HepG2 (cell line): ENCODE data around the gene SLIT3.

Experiments
- FOXP1 ChIP-seq, 2 experiments: fragments of 450-650 bp in 1 of 2; IDR thresholded peaks; 2 replicates each; pipeline ENCODE4 v1.6.1; 2017 to 2018; ENCODE audit warnings: antibody characterized with exemption in 1 of 2
- JDP2 ChIP-seq: sonication (generic); formaldehyde crosslinking; IDR thresholded peaks from 2 replicates; pipeline ENCODE4 v1.8.1; 2022; ENCODE audit warnings: missing genetic modification reagents, borderline replicate concordance
- POLR2A ChIP-seq, 2 experiments: IDR thresholded peaks; 2 replicates each; pipeline ENCODE4 v1.6.1; 2011; ENCODE audit warnings: low read depth in 2 of 2, low read length in 2 of 2, mild to moderate bottlenecking in 1 of 2, moderate library complexity in 1 of 2; ENCODE audit not compliant: insufficient read depth in 1 of 2
- RBM39 ChIP-seq: fragments of 200-400 bp; formaldehyde crosslinking; IDR thresholded peaks from one replicate; pipeline ENCODE4 v1.6.1; 2018; ENCODE audit warnings: antibody characterized with exemption, mild to moderate bottlenecking, low read depth, low read length; ENCODE audit not compliant: poor library complexity, severe bottlenecking
- SMAD1 ChIP-seq: sonication (generic); formaldehyde crosslinking; IDR thresholded peaks from 2 replicates; pipeline ENCODE4 v1.4.0; 2020; ENCODE audit warnings: missing genetic modification reagents, low read depth, mild to moderate bottlenecking, borderline replicate concordance
- SP1 ChIP-seq, 2 experiments: fragments of 450-650 bp in 1 of 2; sonication (generic) in 1 of 2; formaldehyde crosslinking in 1 of 2; IDR thresholded peaks; 2 replicates each; pipeline versions ENCODE4 v1.4.0 to v1.6.1; 2016 to 2020; ENCODE audit warnings: missing genetic modification reagents in 1 of 2
- ZFP36 ChIP-seq: fragments of 150-350 bp; IDR thresholded peaks from 2 replicates; pipeline ENCODE4 v1.6.1; 2018; ENCODE audit warnings: borderline replicate concordance, low read length, low read depth; ENCODE audit not compliant: partially characterized antibody
- ZNF143 ChIP-seq: sonication (generic); formaldehyde crosslinking; IDR thresholded peaks from 2 replicates; pipeline ENCODE4 v1.4.0; 2020; ENCODE audit warnings: missing genetic modification reagents
- ZNF333 ChIP-seq: sonication (generic); formaldehyde crosslinking; IDR thresholded peaks from 2 replicates; pipeline ENCODE4 v1.4.0; 2020; ENCODE audit warnings: mild to moderate bottlenecking, missing genetic modification reagents, borderline replicate concordance
- TF ChIP-seq, protein P1 (sequence below): sonication (generic); formaldehyde crosslinking; IDR thresholded peaks from 2 replicates; pipeline ENCODE4 v1.5.0; 2020; ENCODE audit warnings: mild to moderate bottlenecking, missing genetic modification reagents, moderate library complexity
- TF ChIP-seq, protein P2 (sequence below): sonication (generic); formaldehyde crosslinking; IDR thresholded peaks from 2 replicates; pipeline ENCODE4 v1.5.1; 2020; ENCODE audit warnings: mild to moderate bottlenecking, missing genetic modification reagents, moderate library complexity
- TF ChIP-seq, protein P3 (sequence below): IDR thresholded peaks from 2 replicates; pipeline ENCODE4 v1.6.1; 2016; ENCODE audit warnings: low read depth, control low read depth

DNA sequence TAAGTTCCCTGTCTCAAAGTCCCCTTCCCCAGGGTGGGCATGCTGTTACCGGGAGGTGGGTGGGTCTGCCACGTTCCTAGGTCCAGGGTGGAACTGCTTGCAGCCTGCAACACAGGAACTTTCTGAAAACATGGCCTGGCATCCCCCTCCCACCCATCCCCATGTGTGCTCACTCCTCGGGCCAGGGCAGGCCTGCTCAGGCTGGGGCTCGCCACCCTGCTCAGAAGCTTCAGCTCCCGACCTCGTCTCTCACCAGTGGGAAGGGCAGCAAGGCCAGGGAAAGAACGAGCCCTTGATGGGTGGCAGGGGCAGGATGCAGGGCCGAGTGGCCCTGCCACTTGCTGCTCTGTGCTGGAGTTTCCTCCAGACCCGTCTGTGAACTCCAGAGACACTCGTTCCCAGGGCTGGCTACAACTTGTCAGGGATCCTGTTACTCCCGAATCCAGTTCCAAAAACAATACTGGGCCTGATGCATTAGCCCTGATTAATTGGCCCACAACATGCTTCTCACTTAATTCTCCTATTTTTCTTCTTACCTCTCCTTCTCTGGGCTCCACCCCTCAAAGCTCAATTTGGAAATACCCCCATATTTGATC, 197.3 kb downstream of the SLIT3 start:
- TF ChIP-seq ZNF333 (no peak), FOXP1 (IDR thresholded peaks at IDR 0.05) (no peak), FOXP1 (CRISPR knock-in tag; IDR thresholded peaks at IDR 0.05) (no peak), SMAD1 (CRISPR knock-in tag) (no peak), RBM39 (no peak), ZFP36 (no peak), POLR2A (IDR thresholded peaks at IDR 0.05; ENCODE audit: insufficient read depth in 1 of 2, low read depth in 2 of 2, low read length in 2 of 2) (no peak), JDP2 (CRISPR knock-in tag) (no peak), SP1 (IDR thresholded peaks at IDR 0.05) (no peak), SP1 (CRISPR knock-in tag; IDR thresholded peaks at IDR 0.05) (no peak), ZNF143 (CRISPR knock-in tag) (no peak)
- TF ChIP-seq, protein P1, sequence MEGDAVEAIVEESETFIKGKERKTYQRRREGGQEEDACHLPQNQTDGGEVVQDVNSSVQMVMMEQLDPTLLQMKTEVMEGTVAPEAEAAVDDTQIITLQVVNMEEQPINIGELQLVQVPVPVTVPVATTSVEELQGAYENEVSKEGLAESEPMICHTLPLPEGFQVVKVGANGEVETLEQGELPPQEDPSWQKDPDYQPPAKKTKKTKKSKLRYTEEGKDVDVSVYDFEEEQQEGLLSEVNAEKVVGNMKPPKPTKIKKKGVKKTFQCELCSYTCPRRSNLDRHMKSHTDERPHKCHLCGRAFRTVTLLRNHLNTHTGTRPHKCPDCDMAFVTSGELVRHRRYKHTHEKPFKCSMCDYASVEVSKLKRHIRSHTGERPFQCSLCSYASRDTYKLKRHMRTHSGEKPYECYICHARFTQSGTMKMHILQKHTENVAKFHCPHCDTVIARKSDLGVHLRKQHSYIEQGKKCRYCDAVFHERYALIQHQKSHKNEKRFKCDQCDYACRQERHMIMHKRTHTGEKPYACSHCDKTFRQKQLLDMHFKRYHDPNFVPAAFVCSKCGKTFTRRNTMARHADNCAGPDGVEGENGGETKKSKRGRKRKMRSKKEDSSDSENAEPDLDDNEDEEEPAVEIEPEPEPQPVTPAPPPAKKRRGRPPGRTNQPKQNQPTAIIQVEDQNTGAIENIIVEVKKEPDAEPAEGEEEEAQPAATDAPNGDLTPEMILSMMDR (CRISPR knock-in tag): no peak
- TF ChIP-seq, protein P2, sequence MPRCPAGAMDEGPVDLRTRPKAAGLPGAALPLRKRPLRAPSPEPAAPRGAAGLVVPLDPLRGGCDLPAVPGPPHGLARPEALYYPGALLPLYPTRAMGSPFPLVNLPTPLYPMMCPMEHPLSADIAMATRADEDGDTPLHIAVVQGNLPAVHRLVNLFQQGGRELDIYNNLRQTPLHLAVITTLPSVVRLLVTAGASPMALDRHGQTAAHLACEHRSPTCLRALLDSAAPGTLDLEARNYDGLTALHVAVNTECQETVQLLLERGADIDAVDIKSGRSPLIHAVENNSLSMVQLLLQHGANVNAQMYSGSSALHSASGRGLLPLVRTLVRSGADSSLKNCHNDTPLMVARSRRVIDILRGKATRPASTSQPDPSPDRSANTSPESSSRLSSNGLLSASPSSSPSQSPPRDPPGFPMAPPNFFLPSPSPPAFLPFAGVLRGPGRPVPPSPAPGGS (CRISPR knock-in tag): no peak
- TF ChIP-seq, protein P3, sequence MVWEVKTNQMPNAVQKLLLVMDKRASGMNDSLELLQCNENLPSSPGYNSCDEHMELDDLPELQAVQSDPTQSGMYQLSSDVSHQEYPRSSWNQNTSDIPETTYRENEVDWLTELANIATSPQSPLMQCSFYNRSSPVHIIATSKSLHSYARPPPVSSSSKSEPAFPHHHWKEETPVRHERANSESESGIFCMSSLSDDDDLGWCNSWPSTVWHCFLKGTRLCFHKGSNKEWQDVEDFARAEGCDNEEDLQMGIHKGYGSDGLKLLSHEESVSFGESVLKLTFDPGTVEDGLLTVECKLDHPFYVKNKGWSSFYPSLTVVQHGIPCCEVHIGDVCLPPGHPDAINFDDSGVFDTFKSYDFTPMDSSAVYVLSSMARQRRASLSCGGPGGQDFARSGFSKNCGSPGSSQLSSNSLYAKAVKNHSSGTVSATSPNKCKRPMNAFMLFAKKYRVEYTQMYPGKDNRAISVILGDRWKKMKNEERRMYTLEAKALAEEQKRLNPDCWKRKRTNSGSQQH (CRISPR knock-in tag): no peak
